K562 (cell line): Measurements from ENCODE around the gene TSPAN16. TPM values are rescaled to one million over a fixed set of nuclear protein-coding genes. Genes with fewer than 3 reads are reported as not detected.

Source experiments
- ATF1 ChIP-seq, 2 experiments: fragments of 450-650 bp in 1 of 2; IDR thresholded peaks; 2 replicates each; pipeline ENCODE4 v1.6.1; 2016; ENCODE audit warnings: missing compliant biosample characterization in 1 of 2, missing genetic modification characterization in 1 of 2
- ATF3 ChIP-seq, 2 experiments: fragments of 450-650 bp in 1 of 2; sonication (generic) in 1 of 2; formaldehyde crosslinking in 1 of 2; IDR thresholded peaks in 1 of 2; conservative IDR thresholded peaks in 1 of 2; 2 replicates each; pipeline versions ENCODE4 v1.6.1 to v1.8.1; 2016 to 2023; ENCODE audit warnings: mild to moderate bottlenecking in 2 of 2, moderate library complexity in 2 of 2, inconsistent platforms in 1 of 2, missing genetic modification reagents in 1 of 2
- CREM ChIP-seq: IDR thresholded peaks from 2 replicates; pipeline ENCODE4 v1.6.1; 2014; ENCODE audit warnings: antibody characterized with exemption, low read depth
- KLF6 ChIP-seq: fragments of 250-450 bp; sonication (Bioruptor Pico); IDR thresholded peaks from 2 replicates; pipeline ENCODE4 v1.4.0; 2020; ENCODE audit warnings: mild to moderate bottlenecking, moderate library complexity, borderline replicate concordance
- PTRF ChIP-seq: fragments of 450-650 bp; IDR thresholded peaks from 2 replicates; pipeline ENCODE4 v1.6.1; 2016; ENCODE audit warnings: mild to moderate bottlenecking, missing genetic modification characterization, missing compliant biosample characterization
- ZNF398 ChIP-seq: fragments of 250-450 bp; sonication (Bioruptor Pico); IDR thresholded peaks from 2 replicates; pipeline ENCODE4 v1.8.0; 2021; ENCODE audit warnings: moderate library complexity, mild to moderate bottlenecking, inconsistent platforms
- ZNF699 ChIP-seq: fragments of 250-450 bp; sonication (Bioruptor Pico); IDR thresholded peaks from 2 replicates; pipeline ENCODE4 v1.8.0; 2021; ENCODE audit warnings: mild to moderate bottlenecking, moderate library complexity; ENCODE audit not compliant: insufficient replicate concordance
- polyA plus RNA-seq, 8 experiments: library from polyadenylated mRNA; depleted of rRNA in 4 of 8; stranded (reverse) in 5 of 8; unstranded in 3 of 8; fragments of >200 nt; fragmentation: Nextera tagmentation in 2 of 8; fragmentation: Illumina TruSeq in 1 of 8; extraction: Ambion mirVana in 2 of 8; extraction: Trizol in 1 of 8; gene quantifications; 2 replicates each; pipeline versions ENCODE4 v1.2.1 to v1.2.3, GENCODE V29; 2011 to 2014; ENCODE audit warnings: inconsistent platforms in 1 of 8, missing spikeins in 1 of 8
- total RNA-seq, 7 experiments: library from RNA; depleted of rRNA in 6 of 7; stranded (reverse); fragments of >200 nt in 6 of 7; fragmentation: Illumina TruSeq in 2 of 7; extraction: Trizol in 2 of 7; gene quantifications; 2 replicates each; pipeline versions ENCODE4 v1.2.1 to v1.2.3, GENCODE V29; 2011 to 2021; ENCODE audit warnings: low replicate concordance in 1 of 7

TSPAN16 gene
- total and polyA plus RNA-seq, 9 of the 15 experiments (the other 6 are each of a cell fraction or from before 2014, with no cell fraction given) = not detected

- peak; percentile 62 for TF ChIP-seq CREM
- no peak for TF ChIP-seq ATF1 (CRISPR knock-in tag; IDR thresholded peaks at IDR 0.05)
- peak; percentile 46; the same call in 1 of the 2 replicates for TF ChIP-seq ATF1 (tag; IDR thresholded peaks at IDR 0.05)
- no peak for TF ChIP-seq ZNF699 (CRISPR knock-in tag)
- TF ChIP-seq KLF6 (CRISPR knock-in tag) = no peak
- TF ChIP-seq ZNF398 (CRISPR knock-in tag) = no peak
- no peak for TF ChIP-seq PTRF (tag)
- peak; percentile 90 for TF ChIP-seq ATF3 (IDR thresholded peaks at IDR 0.05)
- no peak for TF ChIP-seq ATF3 (CRISPR knock-in tag; conservative IDR thresholded peaks at IDR 0.05)
These were observed 4.0 kb upstream of the TSPAN16 start (continued) for GRCh38 chr19:11291991-11292390.
